ENCODE measurements around the gene LCAT. TPM values are rescaled to one million over a fixed set of nuclear protein-coding genes. Genes with fewer than 3 reads are reported as not detected.

The LCAT gene
- total RNA-seq, 1 donor from 2014 or later, result 73.8 TPM

- no peak for DNase-seq (ENCODE audit: low spot score in 2 of 2, unreplicated experiment in 2 of 2)
- H3K36me3 Mint-ChIP-seq, result peaks cover 31% of the 10 kb centered on the region
- H3K9me3 Mint-ChIP-seq, result no peaks in the 10 kb centered on the region
- no peaks in the 10 kb centered on the region for H3K27me3 Mint-ChIP-seq (ENCODE audit: low read depth)
- no peak overlapping the region for H3K27ac Mint-ChIP-seq
- TF ChIP-seq, protein P1, sequence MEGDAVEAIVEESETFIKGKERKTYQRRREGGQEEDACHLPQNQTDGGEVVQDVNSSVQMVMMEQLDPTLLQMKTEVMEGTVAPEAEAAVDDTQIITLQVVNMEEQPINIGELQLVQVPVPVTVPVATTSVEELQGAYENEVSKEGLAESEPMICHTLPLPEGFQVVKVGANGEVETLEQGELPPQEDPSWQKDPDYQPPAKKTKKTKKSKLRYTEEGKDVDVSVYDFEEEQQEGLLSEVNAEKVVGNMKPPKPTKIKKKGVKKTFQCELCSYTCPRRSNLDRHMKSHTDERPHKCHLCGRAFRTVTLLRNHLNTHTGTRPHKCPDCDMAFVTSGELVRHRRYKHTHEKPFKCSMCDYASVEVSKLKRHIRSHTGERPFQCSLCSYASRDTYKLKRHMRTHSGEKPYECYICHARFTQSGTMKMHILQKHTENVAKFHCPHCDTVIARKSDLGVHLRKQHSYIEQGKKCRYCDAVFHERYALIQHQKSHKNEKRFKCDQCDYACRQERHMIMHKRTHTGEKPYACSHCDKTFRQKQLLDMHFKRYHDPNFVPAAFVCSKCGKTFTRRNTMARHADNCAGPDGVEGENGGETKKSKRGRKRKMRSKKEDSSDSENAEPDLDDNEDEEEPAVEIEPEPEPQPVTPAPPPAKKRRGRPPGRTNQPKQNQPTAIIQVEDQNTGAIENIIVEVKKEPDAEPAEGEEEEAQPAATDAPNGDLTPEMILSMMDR (IDR thresholded peaks at IDR 0.05; ENCODE audit: unreplicated experiment), result no peak
- no peak overlapping the region for H3K4me3 Mint-ChIP-seq
- H3K4me1 Mint-ChIP-seq, result peaks cover 30% of the 10 kb centered on the region
Measured at GRCh38 chr16:67962135-67962534, 18.2 kb upstream of the LCAT start.

- no peak for DNase-seq (ENCODE audit: low spot score in 2 of 2, unreplicated experiment in 2 of 2)
- Mint-ChIP-seq H3K27ac (no peak overlapping the region), H3K4me1 (peaks cover 24% of the 10 kb centered on the region), H3K36me3 (peaks cover 31% of the 10 kb centered on the region), H3K27me3 (ENCODE audit: low read depth) (no peaks in the 10 kb centered on the region), H3K9me3 (no peaks in the 10 kb centered on the region), H3K4me3 (no peak overlapping the region)
- TF ChIP-seq, protein P1 (IDR thresholded peaks at IDR 0.05; ENCODE audit: unreplicated experiment), result no peak
Measured at GRCh38 chr16:67961551-67961957, 17.6 kb upstream of the LCAT start.

- no peaks in the 10 kb centered on the region for H3K27me3 Mint-ChIP-seq (ENCODE audit: low read depth)
- peaks cover 36% of the 10 kb centered on the region for H3K36me3 Mint-ChIP-seq
- DNase-seq (ENCODE audit: low spot score in 2 of 2, unreplicated experiment in 2 of 2), result no peak
- no peak overlapping the region for H3K4me3 Mint-ChIP-seq
- TF ChIP-seq, protein P1 (IDR thresholded peaks at IDR 0.05; ENCODE audit: unreplicated experiment), result no peak
- H3K4me1 Mint-ChIP-seq, result peaks cover 5% of the 10 kb centered on the region
- no peak overlapping the region for H3K27ac Mint-ChIP-seq
- H3K9me3 Mint-ChIP-seq, result no peaks in the 10 kb centered on the region
Measured at GRCh38 chr16:67959536-67960329, 15.8 kb upstream of the LCAT start.

GRCh38 chr16:67957622-67958021 is 13.7 kb upstream of the LCAT start:
- Mint-ChIP-seq H3K4me1 (no peaks in the 10 kb centered on the region), H3K9me3 (no peaks in the 10 kb centered on the region), H3K27ac (no peak overlapping the region), H3K36me3 (peaks cover 37% of the 10 kb centered on the region), H3K4me3 (no peak overlapping the region), H3K27me3 (ENCODE audit: low read depth) (no peaks in the 10 kb centered on the region)
- no peak for DNase-seq (ENCODE audit: low spot score in 2 of 2, unreplicated experiment in 2 of 2)
- TF ChIP-seq, protein P1 (IDR thresholded peaks at IDR 0.05; ENCODE audit: unreplicated experiment), result no peak

DNA sequence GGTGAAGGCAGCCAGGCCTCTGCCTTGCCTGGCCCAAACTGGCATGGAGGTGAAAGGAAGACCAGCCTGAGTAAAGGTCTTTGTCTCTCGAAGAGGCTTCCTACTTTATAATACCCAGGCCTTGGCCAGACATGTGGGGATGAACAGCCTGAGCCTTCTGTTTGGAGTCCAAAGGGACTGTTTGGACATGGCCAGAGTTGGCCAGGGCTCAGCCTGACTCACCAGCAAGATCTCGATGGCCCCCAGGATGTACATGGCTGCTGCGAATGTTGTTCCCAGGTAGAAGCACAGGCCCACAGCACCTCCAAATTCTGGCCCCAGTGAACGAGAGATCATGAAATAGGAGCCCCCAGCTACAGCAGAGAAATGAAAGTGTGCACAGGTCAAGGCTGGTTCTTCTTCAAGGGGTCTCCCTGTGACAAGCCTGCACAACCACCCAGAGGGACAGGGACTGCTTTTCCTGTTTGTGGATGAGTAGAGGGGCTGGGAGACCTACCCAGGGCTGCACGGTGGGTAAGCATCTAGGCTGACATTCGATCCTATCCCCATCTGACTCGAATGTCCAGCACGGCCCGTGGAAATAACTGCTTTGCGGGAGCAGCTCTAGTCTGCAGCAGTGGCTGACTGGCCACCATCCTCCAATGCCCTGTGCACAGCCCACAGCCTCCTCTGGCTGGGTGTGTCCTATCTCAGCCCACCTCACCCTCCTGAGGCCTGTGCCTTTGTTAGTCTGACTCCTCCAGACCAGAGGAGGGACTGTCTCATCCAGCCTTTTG is 10.7 kb upstream of the LCAT start:
- TF ChIP-seq, protein P1 (IDR thresholded peaks at IDR 0.05; ENCODE audit: unreplicated experiment), result no peak
- Mint-ChIP-seq H3K4me1 (no peaks in the 10 kb centered on the region), H3K36me3 (peaks cover 27% of the 10 kb centered on the region), H3K27ac (no peak overlapping the region), H3K4me3 (no peak overlapping the region), H3K27me3 (ENCODE audit: low read depth) (no peaks in the 10 kb centered on the region), H3K9me3 (no peaks in the 10 kb centered on the region)
- no peak for DNase-seq (ENCODE audit: low spot score in 2 of 2, unreplicated experiment in 2 of 2)

All from mesothelial cell of epicardium (in vitro differentiated cells).